IgD-negative memory B cell (primary cell): ENCODE data around the gene CYP3A5. TPM values are rescaled to one million over a fixed set of nuclear protein-coding genes. Genes with fewer than 3 reads are reported as not detected.
"Not testable (repeated sequence)": the region's sequence is repeated elsewhere in the genome, so short reads cannot be mapped to it uniquely, and the experiment has no call there.

Source experiments
- H3K27ac Mint-ChIP-seq, 3 donors: one replicate each; pipeline ENCODE4 v1.8.0; 2020 to 2022; ENCODE audit warnings: mild to moderate bottlenecking in 3 of 3, mixed read lengths in 3 of 3, moderate library complexity in 1 of 3
- H3K27me3 Mint-ChIP-seq: one replicate; pipeline ENCODE4 v1.8.0; 2021; ENCODE audit warnings: mixed read lengths
- H3K36me3 Mint-ChIP-seq: one replicate; pipeline ENCODE4 v1.8.0; 2020; ENCODE audit warnings: mild to moderate bottlenecking, mixed read lengths
- H3K4me1 Mint-ChIP-seq, 3 donors: one replicate each; pipeline ENCODE4 v1.8.0; 2020 to 2022; ENCODE audit warnings: mixed read lengths in 3 of 3, mild to moderate bottlenecking in 1 of 3
- H3K4me3 Mint-ChIP-seq, 4 donors: one replicate each; pipeline ENCODE4 v1.8.0; 2020 to 2022; ENCODE audit warnings: mild to moderate bottlenecking in 4 of 4, mixed read lengths in 4 of 4, moderate library complexity in 3 of 4
- H3K9me3 Mint-ChIP-seq, 3 donors: one replicate each; pipeline ENCODE4 v1.8.0; 2020 to 2021; ENCODE audit warnings: mixed read lengths in 3 of 3, mild to moderate bottlenecking in 1 of 3
- polyA plus RNA-seq: library from polyadenylated mRNA; unstranded; fragments of 300-500 nt; fragmentation: Illumina TruSeq; gene quantifications from one replicate; pipeline ENCODE4 v1.2.3, GENCODE V29; 2021

The CYP3A5 gene
- polyA plus RNA-seq, 1 donor from 2014 or later, result 0.16 TPM

GRCh38 chr7:99667179-99667578, 12.6 kb downstream of the CYP3A5 start:
- H3K27me3 Mint-ChIP-seq, result no peaks in the 10 kb centered on the region
- no peaks in the 10 kb centered on the region for H3K9me3 Mint-ChIP-seq
- H3K4me1 Mint-ChIP-seq, result no peaks in the 10 kb centered on the region
- no peak overlapping the region for H3K4me3 Mint-ChIP-seq
- H3K27ac Mint-ChIP-seq, result no peak overlapping the region
- peaks cover 24% of the 10 kb centered on the region for H3K36me3 Mint-ChIP-seq

DNA sequence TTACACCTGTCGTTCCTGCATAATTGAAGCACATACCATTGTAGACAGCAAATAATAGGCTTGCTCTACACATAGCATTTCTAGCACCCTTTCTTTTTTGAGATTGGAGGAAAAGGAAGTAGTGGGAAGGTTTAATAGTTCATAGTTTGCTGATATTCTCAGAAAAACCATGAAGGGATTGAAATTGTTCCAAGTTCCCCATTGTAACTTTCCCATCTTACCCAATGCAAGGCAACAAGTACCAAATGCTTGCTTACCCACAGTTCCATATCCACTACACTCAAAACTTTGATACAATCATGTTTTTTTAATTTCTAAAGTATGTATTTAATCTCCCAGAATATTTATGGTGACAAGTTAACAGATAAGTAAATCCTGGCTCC, 13.8 kb downstream of the CYP3A5 start:
- H3K27ac Mint-ChIP-seq, result no peak overlapping the region
- H3K9me3 Mint-ChIP-seq, result no peaks in the 10 kb centered on the region
- no peak overlapping the region for H3K4me3 Mint-ChIP-seq
- no peaks in the 10 kb centered on the region for H3K4me1 Mint-ChIP-seq
- peaks cover 23% of the 10 kb centered on the region for H3K36me3 Mint-ChIP-seq
- H3K27me3 Mint-ChIP-seq, result no peaks in the 10 kb centered on the region

DNA sequence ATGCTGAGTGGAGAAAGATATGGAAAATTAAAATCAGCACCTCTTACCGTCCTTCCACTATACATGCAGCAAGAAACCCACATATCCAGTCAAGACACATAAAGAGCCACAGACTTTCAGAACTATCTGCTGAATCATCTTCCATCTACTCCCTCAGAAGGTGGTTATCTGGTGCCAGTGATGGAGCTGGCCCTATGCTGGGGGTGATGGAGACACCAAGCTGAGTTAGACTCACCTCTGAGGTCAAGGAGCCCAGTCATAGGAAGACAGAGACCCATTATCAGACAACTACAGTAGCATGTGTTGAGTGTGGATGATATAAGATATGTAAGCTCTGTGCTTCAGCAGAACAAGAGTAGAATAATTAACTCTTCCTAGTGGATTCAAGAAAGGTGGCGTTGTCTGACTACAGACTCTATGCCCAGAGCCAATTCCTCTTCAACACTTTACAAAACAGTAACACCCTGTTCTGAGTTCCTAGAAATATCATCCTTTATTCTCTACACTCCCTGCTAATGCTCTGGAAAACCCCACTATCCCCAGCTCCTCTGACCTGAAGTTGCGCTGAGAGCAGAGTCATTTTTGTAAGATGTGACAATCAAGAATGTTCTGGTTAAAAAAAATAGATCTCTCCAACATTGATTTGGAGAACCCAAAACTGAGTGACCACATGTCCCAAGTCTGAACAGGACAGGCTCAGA, 14.3 kb downstream of the CYP3A5 start:
- Mint-ChIP-seq H3K4me3 (no peak overlapping the region), H3K27me3 (no peaks in the 10 kb centered on the region), H3K36me3 (peaks cover 22% of the 10 kb centered on the region), H3K4me1 (no peaks in the 10 kb centered on the region), H3K27ac (no peak overlapping the region), H3K9me3 (no peaks in the 10 kb centered on the region)

DNA sequence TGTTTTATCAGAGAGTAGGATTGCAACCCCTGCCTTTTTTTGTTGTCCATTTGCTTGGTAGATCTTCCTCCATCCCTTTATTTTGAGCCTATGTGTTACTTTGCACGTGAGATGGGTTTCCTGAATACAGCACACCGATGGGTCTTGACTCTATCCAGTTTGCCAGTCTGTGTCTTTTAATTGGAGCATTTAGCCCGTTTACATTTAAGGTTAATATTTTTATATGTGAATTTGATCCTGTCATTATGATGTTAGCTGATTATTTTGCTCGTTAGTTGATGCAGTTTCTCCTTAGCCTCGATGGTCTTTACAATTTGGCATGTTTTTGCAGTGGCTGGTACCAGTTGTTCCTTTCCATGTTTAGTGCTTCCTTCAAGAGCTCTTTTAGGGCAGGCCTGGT, 21.9 kb downstream of the CYP3A5 start:
- H3K4me1 Mint-ChIP-seq, H3K27ac Mint-ChIP-seq, H3K9me3 Mint-ChIP-seq, H3K27me3 Mint-ChIP-seq, H3K4me3 Mint-ChIP-seq: not testable (repeated sequence)
- peaks cover 20% of the 10 kb centered on the region for H3K36me3 Mint-ChIP-seq

DNA sequence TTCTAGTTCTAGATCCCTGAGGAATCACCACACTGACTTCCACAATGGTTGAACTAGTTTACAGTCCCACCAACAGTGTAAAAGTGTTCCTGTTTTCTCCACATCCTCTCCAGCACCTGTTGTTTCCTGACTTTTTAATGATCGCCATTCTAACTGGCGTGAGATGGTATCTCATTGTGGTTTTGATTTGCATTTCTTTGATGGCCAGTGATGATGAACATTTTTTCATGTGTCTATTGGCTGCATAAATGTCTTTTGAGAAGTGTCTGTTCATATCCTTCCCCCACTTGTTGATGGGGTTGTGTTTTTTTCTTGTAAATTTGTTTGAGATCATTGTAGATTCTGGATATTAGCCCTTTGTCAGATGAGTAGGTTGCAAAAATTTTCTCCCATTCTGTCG, 25.2 kb downstream of the CYP3A5 start:
- H3K27ac Mint-ChIP-seq, H3K9me3 Mint-ChIP-seq, H3K4me1 Mint-ChIP-seq, H3K4me3 Mint-ChIP-seq, H3K27me3 Mint-ChIP-seq: not testable (repeated sequence)
- peaks cover 15% of the 10 kb centered on the region for H3K36me3 Mint-ChIP-seq

- Mint-ChIP-seq H3K4me1 (no peaks in the 10 kb centered on the region), H3K36me3 (peaks cover 15% of the 10 kb centered on the region), H3K4me3 (no peak overlapping the region), H3K27me3 (no peaks in the 10 kb centered on the region), H3K9me3 (peaks cover 0 to 5% (median 0%) of the 10 kb centered on the region in 3 donors), H3K27ac (no peak overlapping the region)
Measured at GRCh38 chr7:99653754-99654153, 26.0 kb downstream of the CYP3A5 start.

DNA sequence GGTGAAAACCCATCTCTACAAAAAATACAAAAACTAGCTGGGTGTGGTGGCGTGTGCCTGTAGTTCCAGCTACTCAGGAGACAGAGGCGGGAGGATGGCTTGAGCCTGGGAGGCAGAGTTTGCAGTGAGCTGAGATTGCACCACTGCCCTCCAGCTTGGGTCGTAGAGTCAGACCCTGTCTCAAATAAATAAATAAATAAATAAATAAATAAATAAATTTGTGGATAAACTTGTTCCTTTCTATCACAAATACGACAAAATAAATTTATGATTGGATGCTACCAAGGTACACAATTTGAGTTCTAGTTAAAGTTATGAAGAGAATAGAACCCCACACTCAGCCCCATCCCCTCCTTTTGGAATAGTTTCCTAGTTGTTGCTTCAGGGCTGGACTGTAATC, 26.5 kb downstream of the CYP3A5 start:
- peaks cover 15% of the 10 kb centered on the region for H3K36me3 Mint-ChIP-seq
- not testable (repeated sequence) for H3K9me3 Mint-ChIP-seq, H3K27me3 Mint-ChIP-seq, H3K4me1 Mint-ChIP-seq, H3K4me3 Mint-ChIP-seq, H3K27ac Mint-ChIP-seq

DNA sequence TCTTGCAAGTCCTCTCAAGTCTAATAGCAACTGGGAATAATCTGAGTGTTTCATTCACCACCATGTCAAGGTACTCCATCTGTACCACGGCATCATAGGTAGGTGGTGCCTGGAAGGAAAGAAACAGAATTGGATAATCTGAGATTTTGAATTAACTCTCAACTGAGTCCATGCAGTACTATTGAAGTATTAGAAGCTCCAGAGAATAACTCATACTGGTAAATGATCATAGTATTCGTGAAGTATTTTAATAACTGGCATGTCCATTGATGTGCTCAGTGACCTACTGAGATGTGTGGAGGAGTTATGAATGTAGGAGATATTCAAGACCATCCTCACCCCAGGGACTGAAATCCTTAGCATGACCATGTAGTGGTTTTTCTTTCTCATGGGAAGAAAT, 27.1 kb downstream of the CYP3A5 start:
- Mint-ChIP-seq H3K36me3 (peaks cover 15% of the 10 kb centered on the region), H3K27ac (no peak overlapping the region), H3K4me1 (no peaks in the 10 kb centered on the region), H3K27me3 (no peaks in the 10 kb centered on the region), H3K4me3 (no peak overlapping the region), H3K9me3 (peaks cover 0 to 4% (median 0%) of the 10 kb centered on the region in 3 donors)

DNA sequence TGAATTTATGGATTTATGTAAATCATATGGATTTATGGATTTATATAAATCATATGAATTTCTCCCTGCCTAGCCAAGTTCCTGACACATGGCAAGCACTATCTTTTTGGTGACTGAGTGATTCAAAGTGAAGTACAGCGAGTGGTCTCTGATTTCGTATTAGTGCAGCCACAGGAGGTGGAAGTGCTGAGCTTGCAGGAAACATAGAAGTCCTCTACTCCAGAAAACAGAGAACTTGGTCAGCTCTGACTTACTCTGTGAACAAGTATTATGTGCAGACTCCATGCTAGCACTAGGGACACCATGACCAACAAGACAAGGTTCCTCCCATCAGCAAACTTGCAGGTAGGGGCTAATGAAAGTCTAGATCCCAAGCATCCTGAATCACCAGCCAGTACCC, 28.5 kb downstream of the CYP3A5 start:
- H3K27ac Mint-ChIP-seq, result no peak overlapping the region
- H3K36me3 Mint-ChIP-seq, result peaks cover 12% of the 10 kb centered on the region
- H3K4me3 Mint-ChIP-seq, result no peak overlapping the region
- peaks cover 0 to 3% (median 0%) of the 10 kb centered on the region in 3 donors for H3K9me3 Mint-ChIP-seq
- H3K4me1 Mint-ChIP-seq, result peaks cover 0 to 3% (median 0%) of the 10 kb centered on the region in 3 donors
- H3K27me3 Mint-ChIP-seq, result no peaks in the 10 kb centered on the region

- H3K4me3 Mint-ChIP-seq, result no peak overlapping the region
- H3K36me3 Mint-ChIP-seq, result peaks cover 14% of the 10 kb centered on the region
- H3K27ac Mint-ChIP-seq, result no peak overlapping the region
- no peaks in the 10 kb centered on the region for H3K27me3 Mint-ChIP-seq
- peaks cover 0 to 3% (median 0%) of the 10 kb centered on the region in 3 donors for H3K4me1 Mint-ChIP-seq
- H3K9me3 Mint-ChIP-seq, result no peaks in the 10 kb centered on the region
Measured at GRCh38 chr7:99648843-99649242, 31.0 kb downstream of the CYP3A5 start.

DNA sequence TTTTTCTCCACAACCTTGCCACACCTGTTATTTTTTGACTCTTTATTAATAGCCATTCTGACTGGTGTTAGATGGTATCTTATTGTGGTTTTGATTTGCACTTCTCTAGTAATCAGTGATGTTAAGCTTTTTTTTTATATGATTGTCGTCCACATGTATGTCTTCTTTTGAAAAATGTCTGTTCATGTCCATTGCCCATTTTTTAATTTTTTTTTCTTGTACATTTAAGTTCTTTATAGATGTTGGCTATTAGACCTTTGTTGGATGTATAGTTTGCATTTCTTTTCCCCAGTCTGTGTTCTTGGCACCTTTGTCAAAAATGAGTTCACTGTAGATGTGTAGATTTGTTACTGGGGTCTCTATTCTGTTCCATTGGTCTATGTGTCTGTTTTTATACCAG, 34.2 kb downstream of the CYP3A5 start:
- H3K36me3 Mint-ChIP-seq, result peaks cover 24% of the 10 kb centered on the region
- no peak overlapping the region for H3K4me3 Mint-ChIP-seq
- no peaks in the 10 kb centered on the region for H3K27me3 Mint-ChIP-seq
- peaks cover 0 to 5% (median 0%) of the 10 kb centered on the region in 3 donors for H3K4me1 Mint-ChIP-seq
- H3K27ac Mint-ChIP-seq, result no peak overlapping the region
- H3K9me3 Mint-ChIP-seq, result no peaks in the 10 kb centered on the region

DNA sequence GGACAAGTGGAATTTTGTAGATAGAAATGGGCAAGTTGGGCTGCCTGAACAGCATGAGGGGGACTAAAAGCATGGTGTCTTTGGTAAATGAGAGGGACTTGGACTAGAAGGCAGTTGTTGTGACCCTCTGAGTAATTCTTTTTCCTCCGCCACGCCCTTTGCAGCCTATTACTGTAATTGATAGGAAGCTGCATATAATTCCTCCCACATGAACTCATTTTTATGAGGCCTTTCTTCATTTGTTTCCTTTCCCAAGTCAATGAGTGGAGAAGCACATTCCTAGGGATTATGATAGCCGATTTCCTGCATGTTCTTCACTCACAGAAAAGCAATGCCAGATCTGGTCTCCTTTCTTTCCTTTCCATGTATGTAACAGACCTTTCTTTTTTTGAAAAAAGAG, 35.4 kb downstream of the CYP3A5 start:
- Mint-ChIP-seq H3K4me1 (peaks cover 0 to 5% (median 0%) of the 10 kb centered on the region in 3 donors), H3K36me3 (peaks cover 26% of the 10 kb centered on the region), H3K4me3 (no peak overlapping the region), H3K27me3 (no peaks in the 10 kb centered on the region), H3K9me3 (no peaks in the 10 kb centered on the region), H3K27ac (no peak overlapping the region)

DNA sequence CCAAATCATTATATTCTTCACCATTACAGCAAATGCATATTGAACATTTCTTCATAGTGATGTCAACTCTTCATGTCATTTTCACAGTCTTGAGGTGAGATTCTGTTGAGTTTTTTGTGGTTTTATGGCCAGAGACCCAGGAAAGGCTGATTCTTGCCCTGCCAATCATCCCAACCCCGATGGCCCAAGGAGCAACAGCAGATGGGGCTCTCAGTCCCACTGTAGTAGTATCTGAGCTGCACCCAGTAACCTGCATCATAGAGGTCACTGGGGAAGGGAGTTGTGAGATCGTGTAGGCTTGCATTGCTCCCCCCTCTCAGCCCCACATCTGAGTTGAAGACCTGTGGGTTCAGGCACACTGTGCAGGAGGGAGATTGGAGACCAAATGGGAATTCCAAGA, 36.3 kb downstream of the CYP3A5 start:
- Mint-ChIP-seq H3K27ac (no peak overlapping the region), H3K4me1 (peaks cover 0 to 5% (median 0%) of the 10 kb centered on the region in 3 donors), H3K9me3 (no peaks in the 10 kb centered on the region), H3K36me3 (peaks cover 26% of the 10 kb centered on the region), H3K27me3 (no peaks in the 10 kb centered on the region), H3K4me3 (no peak overlapping the region)

- Mint-ChIP-seq H3K27me3 (no peaks in the 10 kb centered on the region), H3K4me1 (peaks cover 0 to 2% (median 0%) of the 10 kb centered on the region in 3 donors), H3K27ac (no peak overlapping the region), H3K36me3 (peaks cover 22% of the 10 kb centered on the region), H3K9me3 (no peaks in the 10 kb centered on the region), H3K4me3 (no peak overlapping the region)
Measured at GRCh38 chr7:99642027-99642426, 37.8 kb downstream of the CYP3A5 start.

GRCh38 chr7:99639267-99639666, 40.5 kb downstream of the CYP3A5 start:
- no peak overlapping the region for H3K27ac Mint-ChIP-seq
- H3K9me3 Mint-ChIP-seq, result no peaks in the 10 kb centered on the region
- H3K4me3 Mint-ChIP-seq, result no peak overlapping the region
- no peaks in the 10 kb centered on the region for H3K27me3 Mint-ChIP-seq
- peaks cover 21% of the 10 kb centered on the region for H3K36me3 Mint-ChIP-seq
- H3K4me1 Mint-ChIP-seq, result peaks cover 0 to 2% (median 0%) of the 10 kb centered on the region in 3 donors

DNA sequence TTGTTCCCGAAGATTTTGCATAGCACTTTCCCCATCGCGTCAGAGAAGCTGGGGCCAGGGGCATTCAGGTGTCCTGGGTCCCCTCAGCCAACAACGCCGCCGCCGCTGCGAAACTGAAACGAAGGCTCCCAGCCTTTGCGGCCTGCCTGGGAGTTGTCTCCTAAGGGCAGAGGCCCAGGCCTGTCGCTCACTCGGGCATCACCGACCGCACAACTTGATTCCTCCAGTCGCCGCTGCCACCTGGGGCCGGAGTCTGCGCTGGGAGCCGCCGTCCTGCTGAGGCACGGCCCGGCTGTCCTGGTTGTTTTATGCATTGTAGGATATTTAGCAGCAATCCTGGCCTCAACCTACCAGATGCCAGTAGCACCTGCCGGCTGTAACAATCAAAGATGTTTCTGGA, 41.1 kb downstream of the CYP3A5 start:
- H3K4me1 Mint-ChIP-seq, result peaks cover 0 to 2% (median 0%) of the 10 kb centered on the region in 3 donors

More for the DNA sequence above, 41.1 kb downstream of the CYP3A5 start:
- no peak overlapping the region for H3K27ac Mint-ChIP-seq
- peaks cover 21% of the 10 kb centered on the region for H3K36me3 Mint-ChIP-seq
- no peaks in the 10 kb centered on the region for H3K9me3 Mint-ChIP-seq
- no peak overlapping the region for H3K4me3 Mint-ChIP-seq
- H3K27me3 Mint-ChIP-seq, result no peaks in the 10 kb centered on the region
